ENCODE results near the gene ZNF155. TPM values are rescaled to one million over a fixed set of nuclear protein-coding genes. Genes with fewer than 3 reads are reported as not detected.

The ZNF155 gene
- total and polyA plus RNA-seq, 10 of the 15 experiments (the other 5 are each of a cell fraction or from before 2014, with no cell fraction given): 2.4 to 12.2 (median 5.6) TPM

DNA sequence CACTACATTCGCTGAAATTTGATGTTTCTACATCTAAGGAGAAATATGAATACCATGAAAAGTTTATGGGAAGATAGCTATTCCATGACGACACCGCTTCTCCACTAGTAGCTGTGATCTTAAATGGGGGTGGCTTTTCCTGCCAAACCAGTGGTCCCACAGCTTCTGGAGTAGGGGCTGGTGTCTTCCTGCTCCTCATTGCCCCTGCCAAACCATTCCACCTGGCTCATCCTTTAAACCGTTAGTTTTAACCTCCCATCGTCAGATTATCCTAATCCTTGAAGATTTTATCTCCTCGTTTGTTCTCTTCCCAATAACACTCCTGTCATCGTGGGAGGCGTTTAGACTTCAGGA, 18.2 kb downstream of the ZNF155 start:
- in situ Hi-C loops (cut with MboI) (no loop called here), intact Hi-C loops (cut with micrococcal nuclease; ENCODE audit: unreplicated experiment) (loop anchor here (1.0 kb wide), 2 partner anchors 18 to 92 kb away; partner anchors contain the start of genes ZNF155 and ZNF224)
- Histone ChIP-seq H3K4me3 (peak overlapping the region; percentile 81), H3K27ac (ENCODE audit: control insufficient read depth, insufficient read depth) (peak overlapping the region; percentile 92), H3K27me3 (replicated peaks in 1 of 2; ENCODE audit: control insufficient read depth in 2 of 2, insufficient read depth in 2 of 2, low read length in 1 of 2) (no peaks in the 10 kb centered on the region), H3K4me2 (ENCODE audit: control insufficient read depth, insufficient read depth) (peak overlapping the region; percentile 93), H3K4me1 (ENCODE audit: control insufficient read depth, insufficient read depth, low read length) (peaks cover 7% of the 10 kb centered on the region), H3K36me3 (ENCODE audit: control insufficient read depth in 2 of 2, insufficient read depth in 2 of 2, low read length in 1 of 2) (peaks cover 0 to 3% of the 10 kb centered on the region in 2 experiments; a peak in 1 of 4 replicates), H3K9ac (ENCODE audit: control insufficient read depth, insufficient read depth, low read length) (peak overlapping the region; percentile 91), H4K20me1 (ENCODE audit: control insufficient read depth, insufficient read depth) (no peaks in the 10 kb centered on the region), H2AFZ (ENCODE audit: control insufficient read depth, low read depth, low read length) (peak overlapping the region; percentile 100), H3K79me2 (ENCODE audit: control insufficient read depth, insufficient read depth, low read length) (peaks cover 12% of the 10 kb centered on the region), H3K9me3 (replicated peaks; ENCODE audit: control insufficient read depth, insufficient read depth, low read length) (peaks cover 3% of the 10 kb centered on the region; the same call in 1 of the 3 replicates)
- CTCF ChIA-PET: interaction anchor here (0.6 to 1.8 kb wide), 4 partner anchors 13 to 93 kb away, joined by 3 to 5 read pairs (median 3); partner anchors contain the start of genes ZNF224 and ZNF45
- POLR2A ChIA-PET: interaction anchor here (0.9 to 1.1 kb wide), 3 partner anchors 19 to 100 kb away, joined by 3 to 4 read pairs (median 3); partner anchors contain the start of genes ZNF155 and ZNF221
- TF ChIP-seq ZZZ3 (IDR thresholded peaks at IDR 0.05; ENCODE audit: control insufficient read depth, insufficient read length, low read depth): no peak
- TF ChIP-seq BCLAF1 (IDR thresholded peaks at IDR 0.05): no peak
- TF ChIP-seq MYB (IDR thresholded peaks at IDR 0.05; ENCODE audit: borderline replicate concordance, low read depth, low read length): no peak
- no peak for TF ChIP-seq ZNF207 (IDR thresholded peaks at IDR 0.05; ENCODE audit: borderline replicate concordance)
- TF ChIP-seq ZNF384 (IDR thresholded peaks at IDR 0.05; ENCODE audit: borderline replicate concordance, low read depth, low read length): no peak
- no peak for TF ChIP-seq NR2C2 (IDR thresholded peaks at IDR 0.05; ENCODE audit: borderline replicate concordance, control insufficient read depth, insufficient read length, low read depth)
- no peak for TF ChIP-seq TARDBP (IDR thresholded peaks at IDR 0.05; ENCODE audit: borderline replicate concordance)
- no peak for TF ChIP-seq SUPT20H (IDR thresholded peaks at IDR 0.05; ENCODE audit: borderline replicate concordance, control insufficient read depth, low read depth, low read length)
- TF ChIP-seq IRF4 (IDR thresholded peaks at IDR 0.05; ENCODE audit: low read depth, low read length): no peak
- no peak for TF ChIP-seq RFX5 (IDR thresholded peaks at IDR 0.05; ENCODE audit: low read depth, low read length)
- TF ChIP-seq ASH2L (IDR thresholded peaks at IDR 0.05; ENCODE audit: borderline replicate concordance, low read depth): no peak
- no peak for TF ChIP-seq ZNF687 (IDR thresholded peaks at IDR 0.05)
- TF ChIP-seq SMC3 (IDR thresholded peaks at IDR 0.05; ENCODE audit: borderline replicate concordance, low read length): no peak
- SMC1A ChIA-PET (ENCODE audit: uncharacterized antibody, unreplicated experiment): interaction anchor here (0.6 to 2.7 kb wide), 6 partner anchors 18 to 102 kb away, joined by 3 to 11 read pairs (median 4); partner anchors contain the start of gene ZNF222
- ATAC-seq (no peak), FAIRE-seq (no peak), DNase-seq (ENCODE audit: low read depth, low spot score) (no peak)
- RAD21 ChIA-PET (ENCODE audit: unreplicated experiment): interaction anchor here (1.0 to 1.1 kb wide), 3 partner anchors 67 to 101 kb away, joined by 3 to 8 read pairs (median 5); partner anchors contain the start of gene ZNF45
- WGBS (ENCODE audit: insufficient coverage, insufficient replicate concordance, low lambda C conversion rate, missing lambda C conversion rate): 29% methylated on average over 8 of the region's 8 CpGs
- BruUV-seq (replicated peaks): TSS peak; percentile 98
